Neuronal stem cell (in vitro differentiated cells): Measurements from ENCODE around the gene TEX261.

Experiments
- DNase-seq: peaks from one replicate; pipeline ENCODE4 v3.0.0-alpha.2; 2013; ENCODE audit warnings: low spot score
- H2AFZ ChIP-seq: one replicate; pipeline ENCODE4 v1.6.1; 2013; ENCODE audit warnings: mild to moderate bottlenecking, low read length, inconsistent platforms
- H2AK5ac ChIP-seq: 2 replicates; pipeline ENCODE4 v1.6.1; 2013; ENCODE audit warnings: low read depth, mild to moderate bottlenecking, inconsistent platforms, low read length, moderate library complexity, mixed read lengths
- H2BK120ac ChIP-seq: 2 replicates; pipeline ENCODE4 v1.6.1; 2013; ENCODE audit warnings: low read depth, mild to moderate bottlenecking, inconsistent platforms, low read length, moderate library complexity, mixed read lengths
- H2BK12ac ChIP-seq: one replicate; pipeline ENCODE4 v1.6.1; 2013; ENCODE audit warnings: low read length, inconsistent platforms
- H2BK15ac ChIP-seq: 2 replicates; pipeline ENCODE4 v1.6.1; 2013; ENCODE audit warnings: mild to moderate bottlenecking, low read length, inconsistent platforms, mixed read lengths
- H2BK5ac ChIP-seq: one replicate; pipeline ENCODE4 v1.6.1; 2013; ENCODE audit warnings: inconsistent platforms, mild to moderate bottlenecking, low read length, moderate library complexity
- H3K14ac ChIP-seq: one replicate; pipeline ENCODE4 v1.6.1; 2013; ENCODE audit warnings: low read length, inconsistent platforms
- H3K18ac ChIP-seq: 2 replicates; pipeline ENCODE4 v1.6.1; 2013; ENCODE audit warnings: low read length, inconsistent platforms
- H3K23ac ChIP-seq: 2 replicates; pipeline ENCODE4 v1.6.1; 2013; ENCODE audit warnings: low read depth, mild to moderate bottlenecking, mixed read lengths, low read length, inconsistent platforms; ENCODE audit not compliant: poor library complexity
- H3K27ac ChIP-seq: replicated peaks from 3 replicates; pipeline ENCODE4 v1.5.1; 2013; ENCODE audit warnings: low read length, inconsistent platforms
- H3K27me3 ChIP-seq, 3 experiments: 2 replicates each; pipeline ENCODE4 v1.6.1; 2013; ENCODE audit warnings: low read length in 3 of 3, mild to moderate bottlenecking in 2 of 3, inconsistent platforms in 1 of 3, low read depth in 1 of 3, mixed read lengths in 1 of 3, moderate library complexity in 1 of 3; ENCODE audit not compliant: control insufficient read depth in 3 of 3, insufficient read depth in 3 of 3
- H3K36me3 ChIP-seq, 2 donors: replicated peaks in 1 of 2; 2 replicates each; pipeline ENCODE4 v1.6.1; 2013; ENCODE audit warnings: low read length in 2 of 2; ENCODE audit not compliant: control insufficient read depth in 2 of 2, insufficient read depth in 2 of 2
- H3K4ac ChIP-seq: 2 replicates; pipeline ENCODE4 v1.6.1; 2013; ENCODE audit warnings: inconsistent platforms, mild to moderate bottlenecking, low read length, moderate library complexity
- H3K4me1 ChIP-seq, 2 donors: 1 replicate in 1 of 2; 2 replicates in 1 of 2; pipeline ENCODE4 v1.6.1; 2013; ENCODE audit warnings: low read length in 2 of 2, low read depth in 1 of 2; ENCODE audit not compliant: control insufficient read depth in 2 of 2, insufficient read depth in 1 of 2
- H3K4me2 ChIP-seq: one replicate; pipeline ENCODE4 v1.6.1; 2013; ENCODE audit warnings: mild to moderate bottlenecking, low read length, inconsistent platforms; ENCODE audit not compliant: insufficient read depth, poor library complexity, severe bottlenecking
- H3K4me3 ChIP-seq, 2 donors: 2 replicates each; pipeline ENCODE4 v1.5.1; 2013; ENCODE audit warnings: low read length in 2 of 2, mild to moderate bottlenecking in 2 of 2, inconsistent platforms in 1 of 2, moderate library complexity in 1 of 2
- H3K79me1 ChIP-seq: one replicate; pipeline ENCODE4 v1.6.1; 2013; ENCODE audit warnings: low read depth, mild to moderate bottlenecking, inconsistent platforms, low read length, moderate library complexity
- H3K9ac ChIP-seq: one replicate; pipeline ENCODE4 v1.6.1; 2013; ENCODE audit warnings: mild to moderate bottlenecking, low read depth, low read length, inconsistent platforms; ENCODE audit not compliant: poor library complexity
- H3K9me3 ChIP-seq, 2 donors: replicated peaks in 1 of 2; 2 replicates each; pipeline versions ENCODE3 to v1.6.1; 2013; ENCODE audit warnings: low read length in 2 of 2, mild to moderate bottlenecking in 2 of 2, inconsistent platforms in 1 of 2, low read depth in 1 of 2, mixed read lengths in 1 of 2, moderate library complexity in 1 of 2; ENCODE audit not compliant: control insufficient read depth in 2 of 2, insufficient read depth in 1 of 2
- H4K8ac ChIP-seq: one replicate; pipeline ENCODE4 v1.6.1; 2013; ENCODE audit warnings: low read depth, mild to moderate bottlenecking, inconsistent platforms, low read length, moderate library complexity
- H4K91ac ChIP-seq: one replicate; pipeline ENCODE4 v1.6.1; 2013; ENCODE audit warnings: low read length, low read depth, mild to moderate bottlenecking, inconsistent platforms; ENCODE audit not compliant: poor library complexity
- WGBS, 2 donors: extraction: QIAGEN DNeasy Blood & Tissue Kit; methylation state at CpG; one replicate each; pipeline ENCODE4 v1.1.7; 2013; ENCODE audit warnings: missing lambda C conversion rate in 2 of 2, mixed read lengths in 1 of 2; ENCODE audit not compliant: insufficient read length in 2 of 2, insufficient replicate concordance in 1 of 2; ENCODE audit errors: extremely low coverage in 2 of 2; 5-methylcytosine and 5-hydroxymethylcytosine counted together

The TEX261 gene

DNA sequence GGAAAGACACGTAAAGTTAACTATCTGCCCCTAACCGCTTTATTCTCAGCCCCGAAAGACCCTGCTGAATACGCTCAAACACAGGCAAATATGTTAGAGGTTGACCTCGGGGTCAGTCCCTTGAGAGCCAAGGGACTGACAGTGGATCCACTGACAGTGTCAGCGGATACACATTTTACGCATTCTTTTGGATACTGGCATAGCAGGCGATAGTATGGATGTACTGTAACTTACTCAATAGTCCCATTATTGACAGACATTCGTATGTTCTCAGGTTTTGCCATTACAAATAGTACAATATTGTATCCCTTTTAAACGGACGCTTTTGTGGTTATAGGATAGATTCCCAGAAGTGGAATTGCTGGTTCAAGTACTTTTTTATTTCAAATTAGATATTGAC, 45.6 kb downstream of the TEX261 start:
- H3K36me3 ChIP-seq = no peaks in the 10 kb centered on the region
- H4K91ac ChIP-seq = no peak overlapping the region
- no peak overlapping the region for H2AK5ac ChIP-seq
- WGBS, 2 donors = no CpG with 5 or more reads among the region's 11 CpGs
- H3K79me1 ChIP-seq = no peaks in the 10 kb centered on the region
- no peak overlapping the region for H3K27ac ChIP-seq
- peaks cover 13 to 25% of the 10 kb centered on the region in 2 donors for H3K4me1 ChIP-seq
- H3K9ac ChIP-seq = no peak overlapping the region
- H3K4ac ChIP-seq = no peak overlapping the region
- H3K14ac ChIP-seq = no peak overlapping the region
- no peak overlapping the region for H3K18ac ChIP-seq
- no peak overlapping the region for H2AFZ ChIP-seq
- no peak overlapping the region for H3K23ac ChIP-seq
- no peak overlapping the region for H3K4me2 ChIP-seq
- H2BK15ac ChIP-seq = no peak overlapping the region
- no peak overlapping the region for H4K8ac ChIP-seq
- H2BK12ac ChIP-seq = no peak overlapping the region
- H2BK5ac ChIP-seq = no peak overlapping the region
- DNase-seq = no peak
- H3K27me3 ChIP-seq = peaks cover 0 to 21% (median 0%) of the 10 kb centered on the region in 3 experiments
- no peaks in the 10 kb centered on the region for H3K9me3 ChIP-seq
- no peak overlapping the region for H3K4me3 ChIP-seq
- no peak overlapping the region for H2BK120ac ChIP-seq

DNA sequence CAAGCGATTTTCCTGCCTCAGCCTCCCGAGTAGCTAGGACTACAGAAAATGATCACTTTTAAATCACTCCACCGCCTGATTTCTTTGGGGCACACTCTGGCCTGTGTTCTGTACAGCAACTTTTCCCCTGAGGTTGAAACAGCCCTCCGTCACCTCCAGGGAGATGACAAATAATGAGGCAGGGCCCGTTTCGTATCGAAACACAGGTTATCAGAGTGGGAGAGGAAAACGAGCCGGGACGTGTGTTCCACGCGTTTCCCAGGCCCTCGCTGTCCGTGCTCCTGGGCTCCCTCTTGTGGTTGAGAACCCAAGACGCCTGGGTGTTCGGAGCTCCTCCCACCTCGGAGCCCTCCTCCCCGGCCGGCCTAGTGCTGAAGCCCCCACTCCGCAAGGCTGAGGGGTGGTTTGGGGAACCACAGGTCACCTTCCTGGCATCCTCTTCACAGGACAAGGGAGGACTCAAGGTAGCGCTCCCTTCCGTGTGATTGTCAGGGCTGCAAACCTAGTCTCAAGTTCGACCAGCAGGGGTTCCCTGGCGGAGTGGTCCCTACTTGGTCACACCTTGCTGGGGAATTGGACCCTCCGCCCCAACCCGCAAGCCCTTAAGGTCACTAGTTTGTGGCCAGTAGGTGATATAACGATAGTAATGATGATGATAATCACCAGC, 46.2 kb downstream of the TEX261 start:
- H3K9ac ChIP-seq = no peak overlapping the region
- no peak overlapping the region for H2BK120ac ChIP-seq
- no peaks in the 10 kb centered on the region for H3K36me3 ChIP-seq
- H3K4ac ChIP-seq = no peak overlapping the region
- H3K23ac ChIP-seq = no peak overlapping the region
- peak overlapping the region; percentile 25 to 27 for H3K4me3 ChIP-seq
- peak overlapping the region; percentile 40 for H3K4me2 ChIP-seq
- H3K79me1 ChIP-seq = no peaks in the 10 kb centered on the region
- no peak overlapping the region for H2BK5ac ChIP-seq
- no peak overlapping the region for H2BK15ac ChIP-seq
- H3K27me3 ChIP-seq = peaks cover 0 to 21% (median 0%) of the 10 kb centered on the region in 3 experiments
- no peak overlapping the region for H2BK12ac ChIP-seq
- H4K91ac ChIP-seq = no peak overlapping the region
- H2AFZ ChIP-seq = peak overlapping the region; percentile 76
- no peak overlapping the region for H4K8ac ChIP-seq
- DNase-seq = no peak
- peaks cover 19 to 31% of the 10 kb centered on the region in 2 donors for H3K4me1 ChIP-seq
- no peak overlapping the region for H3K14ac ChIP-seq
- WGBS, 2 donors = no CpG with 5 or more reads among the region's 27 CpGs
- H3K27ac ChIP-seq = no peak overlapping the region
- no peak overlapping the region for H3K18ac ChIP-seq
- H3K9me3 ChIP-seq = no peaks in the 10 kb centered on the region
- H2AK5ac ChIP-seq = no peak overlapping the region

DNA sequence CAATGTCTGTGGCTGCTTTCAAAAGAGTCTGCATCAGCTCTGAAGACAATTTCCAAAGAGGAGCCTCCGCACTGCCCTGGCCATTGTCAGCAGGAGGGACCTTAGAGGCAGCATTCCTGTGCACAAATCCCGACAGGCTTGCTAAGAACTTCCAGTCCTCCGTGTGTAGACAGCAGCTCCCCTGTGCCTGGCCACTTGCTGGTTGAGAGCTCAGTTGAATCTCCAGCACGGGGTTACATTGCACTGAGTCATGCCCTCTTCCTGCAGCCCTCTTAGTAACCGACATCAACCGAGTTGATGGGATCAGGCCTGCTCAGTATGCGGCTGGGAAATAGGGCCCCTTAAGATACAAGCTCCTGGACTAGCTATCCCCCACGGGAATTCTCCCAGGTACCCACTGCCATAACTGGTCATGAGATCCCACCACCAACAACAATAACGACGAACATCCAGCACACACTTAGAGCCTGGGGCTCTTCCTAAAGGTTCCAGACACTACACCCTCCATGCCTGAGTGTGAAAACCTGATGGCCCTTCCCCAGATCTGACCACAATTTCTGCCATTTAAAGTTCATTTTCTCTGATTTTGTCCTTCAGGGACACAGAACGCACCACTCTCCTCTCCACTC, 47.0 kb downstream of the TEX261 start:
- H3K79me1 ChIP-seq = no peaks in the 10 kb centered on the region
- H3K27me3 ChIP-seq = peaks cover 0 to 21% (median 0%) of the 10 kb centered on the region in 3 experiments
- no peak overlapping the region for H3K27ac ChIP-seq
- no peaks in the 10 kb centered on the region for H3K9me3 ChIP-seq
- no peak overlapping the region for H2BK15ac ChIP-seq
- H3K23ac ChIP-seq = no peak overlapping the region
- no peaks in the 10 kb centered on the region for H3K36me3 ChIP-seq
- H4K8ac ChIP-seq = no peak overlapping the region
- no peak overlapping the region for H2BK5ac ChIP-seq
- no peak for DNase-seq
- H2AK5ac ChIP-seq = no peak overlapping the region
- H3K4me3 ChIP-seq = no peak overlapping the region
- no peak overlapping the region for H2BK12ac ChIP-seq
- H3K4me1 ChIP-seq = peaks cover 27 to 39% of the 10 kb centered on the region in 2 donors
- no peak overlapping the region for H4K91ac ChIP-seq
- WGBS, 2 donors = no CpG with 5 or more reads among the region's 11 CpGs
- H2BK120ac ChIP-seq = no peak overlapping the region
- H2AFZ ChIP-seq = peak overlapping the region; percentile 76
- H3K14ac ChIP-seq = no peak overlapping the region
- H3K4me2 ChIP-seq = no peak overlapping the region
- H3K18ac ChIP-seq = no peak overlapping the region
- H3K9ac ChIP-seq = no peak overlapping the region
- no peak overlapping the region for H3K4ac ChIP-seq

DNA sequence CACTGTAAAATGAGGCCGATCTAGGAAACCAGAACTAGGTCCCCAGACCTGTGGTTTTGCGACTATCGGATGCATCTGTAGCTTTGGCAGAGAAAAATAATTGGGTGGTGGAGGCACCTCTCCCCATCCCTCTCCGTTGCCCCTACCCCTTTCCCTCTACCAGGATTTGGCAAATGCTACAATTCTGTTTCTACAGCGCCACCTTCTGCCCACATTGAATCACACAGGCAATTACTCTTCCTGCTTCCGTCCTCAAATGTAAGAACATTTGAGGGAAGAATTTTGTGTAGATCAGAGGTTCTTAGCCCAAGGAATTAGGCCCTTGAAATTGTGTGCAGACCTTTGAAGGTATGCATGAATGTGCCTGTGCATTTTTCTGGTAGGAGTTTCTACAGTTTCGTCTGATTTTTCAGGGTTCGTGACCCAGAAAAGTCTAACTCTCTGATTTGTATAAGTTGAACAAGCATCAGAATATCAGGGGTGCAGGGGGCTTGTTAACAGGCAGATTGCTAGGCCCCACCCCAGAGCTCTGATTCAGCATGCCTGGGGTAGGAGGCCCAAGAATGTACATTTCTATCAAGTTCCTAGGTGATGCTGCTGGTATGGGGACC, 47.7 kb downstream of the TEX261 start:
- Histone ChIP-seq H3K9me3 (no peaks in the 10 kb centered on the region), H3K14ac (no peak overlapping the region), H4K91ac (no peak overlapping the region), H2BK12ac (no peak overlapping the region), H3K4me3 (no peak overlapping the region), H3K9ac (no peak overlapping the region), H3K4ac (no peak overlapping the region), H3K18ac (no peak overlapping the region), H2BK120ac (no peak overlapping the region), H3K23ac (no peak overlapping the region), H3K27me3 (peaks cover 0 to 22% (median 0%) of the 10 kb centered on the region in 3 experiments), H3K79me1 (no peaks in the 10 kb centered on the region), H3K36me3 (no peaks in the 10 kb centered on the region), H3K27ac (no peak overlapping the region), H2AFZ (no peak overlapping the region), H2BK5ac (no peak overlapping the region), H4K8ac (no peak overlapping the region), H2BK15ac (no peak overlapping the region), H3K4me1 (peaks cover 34 to 45% of the 10 kb centered on the region in 2 donors), H3K4me2 (no peak overlapping the region), H2AK5ac (no peak overlapping the region)
- WGBS, 2 donors = no CpG with 5 or more reads among the region's 8 CpGs
- peak; percentile 72 for DNase-seq
